Endothelial cell of umbilical vein (primary cell): ENCODE data around the gene ARPIN.

Experiments used
- POLR2A ChIP-seq: IDR thresholded peaks from 2 replicates; pipeline ENCODE4 v1.6.1; 2012; ENCODE audit warnings: low read depth, mild to moderate bottlenecking, control low read depth, low read length
- POLR2AphosphoS5 ChIP-seq: IDR thresholded peaks from 2 replicates; pipeline ENCODE4 v1.6.1; 2012; ENCODE audit warnings: low read depth, mild to moderate bottlenecking, control low read depth, low read length, moderate library complexity; ENCODE audit not compliant: insufficient read depth
- TF ChIP-seq, protein P1 (sequence below): IDR thresholded peaks from 2 replicates; pipeline ENCODE4 v1.6.1; 2011; ENCODE audit not compliant: insufficient read depth, insufficient read length

DNA sequence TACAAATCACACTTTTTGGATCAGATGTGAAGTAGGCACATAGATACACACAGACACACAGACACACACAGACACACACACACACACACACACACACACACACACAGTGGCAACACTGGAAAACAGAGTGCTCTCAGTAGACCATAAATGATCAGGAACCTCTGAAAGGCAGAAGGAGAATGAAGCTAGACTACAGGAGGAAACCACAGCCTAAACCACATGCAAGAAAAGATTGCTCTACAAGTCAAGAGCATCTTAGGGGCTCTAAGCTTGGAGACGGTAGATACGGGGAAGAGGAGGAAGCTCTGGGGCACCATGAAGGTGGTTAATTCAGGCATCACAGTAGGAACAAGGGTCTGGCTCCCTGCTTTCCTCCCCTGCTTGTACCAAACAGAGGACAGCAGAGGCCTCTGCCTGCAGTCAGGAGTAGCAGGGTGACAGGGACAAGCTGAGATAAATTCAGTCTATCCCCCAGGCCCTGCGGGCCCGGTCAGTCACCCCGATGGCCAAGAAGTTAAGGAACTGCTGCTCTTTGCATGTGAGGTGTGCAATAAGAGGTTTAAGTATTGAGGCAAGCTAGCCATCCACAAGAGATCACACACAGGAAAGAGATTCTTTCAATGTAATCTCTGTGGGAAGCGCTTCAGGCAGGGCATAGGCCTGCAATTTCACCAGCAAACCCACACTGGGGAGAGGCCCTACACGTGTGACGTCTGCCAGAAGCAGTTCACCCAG is 23.5 kb upstream of the ARPIN start:
- no peak for TF ChIP-seq POLR2AphosphoS5
- TF ChIP-seq POLR2A = no peak
- TF ChIP-seq, protein P1, sequence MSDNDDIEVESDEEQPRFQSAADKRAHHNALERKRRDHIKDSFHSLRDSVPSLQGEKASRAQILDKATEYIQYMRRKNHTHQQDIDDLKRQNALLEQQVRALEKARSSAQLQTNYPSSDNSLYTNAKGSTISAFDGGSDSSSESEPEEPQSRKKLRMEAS = no peak
